Fibroblast of skin of right biceps (primary cell): ENCODE results near the gene L3MBTL3.

ENCODE experiments used
- DNase-seq: peaks from one replicate; pipeline ENCODE4 v3.0.0-alpha.2; 2013

The L3MBTL3 gene

GRCh38 chr6:130029163-130029562 lies 10.8 kb downstream of the L3MBTL3 start:
- DNase-seq: no peak

- no peak for DNase-seq
Measured at GRCh38 chr6:130032758-130033340, 14.5 kb downstream of the L3MBTL3 start.

GRCh38 chr6:130033949-130034348 lies 15.6 kb downstream of the L3MBTL3 start:
- DNase-seq: no peak

- peak; percentile 81 for DNase-seq
Measured at GRCh38 chr6:130034378-130035146, 16.2 kb downstream of the L3MBTL3 start.

GRCh38 chr6:130035211-130035610 lies 16.8 kb downstream of the L3MBTL3 start:
- no peak for DNase-seq

GRCh38 chr6:130037207-130037811 lies 18.9 kb downstream of the L3MBTL3 start:
- no peak for DNase-seq

- DNase-seq: no peak
Measured at GRCh38 chr6:130041594-130041993, 23.2 kb downstream of the L3MBTL3 start.

GRCh38 chr6:130043344-130043743 lies 25.0 kb downstream of the L3MBTL3 start:
- no peak for DNase-seq

GRCh38 chr6:130045622-130046021 lies 27.2 kb downstream of the L3MBTL3 start:
- no peak for DNase-seq

- DNase-seq: peak; percentile 47
Measured at GRCh38 chr6:130046671-130047070, 28.3 kb downstream of the L3MBTL3 start.

- DNase-seq: no peak
Measured at GRCh38 chr6:130047088-130047995, 29.0 kb downstream of the L3MBTL3 start.

- DNase-seq: no peak
Measured at GRCh38 chr6:130050230-130050629, 31.8 kb downstream of the L3MBTL3 start.

GRCh38 chr6:130054725-130055124 lies 36.3 kb downstream of the L3MBTL3 start:
- no peak for DNase-seq

- no peak for DNase-seq
Measured at GRCh38 chr6:130055271-130055670, 36.9 kb downstream of the L3MBTL3 start.

GRCh38 chr6:130057495-130057894 lies 39.1 kb downstream of the L3MBTL3 start:
- DNase-seq: no peak

- DNase-seq: no peak
Measured at GRCh38 chr6:130063806-130064205, 45.4 kb downstream of the L3MBTL3 start.

- DNase-seq: peak; percentile 54
Measured at GRCh38 chr6:130065609-130066156, 47.3 kb downstream of the L3MBTL3 start.

- peak; percentile 26 for DNase-seq
Measured at GRCh38 chr6:130069485-130069884, 51.1 kb downstream of the L3MBTL3 start.

- peak; percentile 40 for DNase-seq
Measured at GRCh38 chr6:130070326-130070725, 51.9 kb downstream of the L3MBTL3 start.

- DNase-seq: peak; percentile 24
Measured at GRCh38 chr6:130070792-130071191, 52.4 kb downstream of the L3MBTL3 start.

- no peak for DNase-seq
Measured at GRCh38 chr6:130075879-130076460, 57.6 kb downstream of the L3MBTL3 start.

GRCh38 chr6:130076512-130076911 lies 58.1 kb downstream of the L3MBTL3 start:
- DNase-seq: no peak
